Caco-2 (cell line): ENCODE results near the gene FRA10AC1. TPM values are rescaled to one million over a fixed set of nuclear protein-coding genes. Genes with fewer than 3 reads are reported as not detected.

ENCODE experiments used
- BruUV-seq: library from RNA; stranded (reverse); fragments of 400-500 nt; replicated peaks from 2 replicates; lab custom pipeline; 2021; lab: Mats Ljungman, UMichigan
- CTCF ChIA-PET: fragments of 300-600 bp; sonication (Branson Sonifier 250); formaldehyde crosslinking; loops from one replicate; lab custom pipeline; 2022; ENCODE audit warnings: antibody characterized with exemption; lab: Charles Lee
- POLR2A ChIA-PET: fragments of 300-600 bp; sonication (Branson Sonifier 250); formaldehyde crosslinking; loops from one replicate; lab custom pipeline; 2022; ENCODE audit warnings: antibody characterized with exemption; lab: Charles Lee
- DNase-seq, 2 experiments: peaks; one replicate each; pipeline versions ENCODE4 v3.0.0 to v3.0.0-alpha.2; 2020 to 2022
- H3K27me3 ChIP-seq: replicated peaks from 2 replicates; pipeline ENCODE4 v1.6.0; 2011; ENCODE audit warnings: low read length; ENCODE audit not compliant: control insufficient read depth, insufficient read depth
- H3K36me3 ChIP-seq: 2 replicates; pipeline ENCODE4 v1.5.1; 2011; ENCODE audit warnings: low read length; ENCODE audit not compliant: control insufficient read depth, insufficient read depth
- H3K4me1 ChIP-seq: fragments of 250-450 bp; sonication (Bioruptor Pico); 2 replicates; pipeline ENCODE4 v1.5.1; 2020; ENCODE audit warnings: mild to moderate bottlenecking
- H3K4me3 ChIP-seq: 2 replicates; pipeline ENCODE4 v1.5.1; 2011; ENCODE audit warnings: low read depth, mild to moderate bottlenecking, control low read depth, low read length
- H3K9me3 ChIP-seq: fragments of 250-450 bp; sonication (Bioruptor Pico); 2 replicates; pipeline ENCODE4 v1.5.1; 2020; ENCODE audit warnings: mild to moderate bottlenecking, moderate library complexity
- H3K27ac Mint-ChIP-seq: one replicate; pipeline ENCODE4 v1.8.0; 2022; ENCODE audit warnings: mixed read lengths; ENCODE audit not compliant: unreplicated experiment
- H3K27me3 Mint-ChIP-seq: one replicate; pipeline ENCODE4 v1.8.0; 2022; ENCODE audit warnings: mixed read lengths; ENCODE audit not compliant: insufficient read depth, unreplicated experiment
- H3K36me3 Mint-ChIP-seq: one replicate; pipeline ENCODE4 v1.8.0; 2022; ENCODE audit warnings: mild to moderate bottlenecking, mixed read lengths; ENCODE audit not compliant: insufficient read depth, unreplicated experiment
- H3K4me1 Mint-ChIP-seq: one replicate; pipeline ENCODE4 v1.8.0; 2022; ENCODE audit warnings: low read depth, mixed read lengths; ENCODE audit not compliant: unreplicated experiment
- H3K4me3 Mint-ChIP-seq: one replicate; pipeline ENCODE4 v1.8.0; 2022; ENCODE audit warnings: mild to moderate bottlenecking, moderate library complexity, mixed read lengths; ENCODE audit not compliant: unreplicated experiment
- H3K9me3 Mint-ChIP-seq: one replicate; pipeline ENCODE4 v1.8.0; 2022; ENCODE audit warnings: mixed read lengths; ENCODE audit not compliant: unreplicated experiment
- CTCF ChIP-seq, 2 experiments: fragments of 200-600 bp in 1 of 2; IDR thresholded peaks; 1 replicate in 1 of 2; 2 replicates in 1 of 2; pipeline versions ENCODE4 v1.5.1 to v1.8.0; 2011 to 2022; ENCODE audit warnings: antibody characterized with exemption in 1 of 2, control low read depth in 1 of 2, inconsistent platforms in 1 of 2, low read depth in 1 of 2, low read length in 1 of 2, mild to moderate bottlenecking in 1 of 2, moderate library complexity in 1 of 2; ENCODE audit not compliant: insufficient read depth in 1 of 2, severe bottlenecking in 1 of 2, unreplicated experiment in 1 of 2
- intact Hi-C: fragments of 100-400 bp; cut with micrococcal nuclease; formaldehyde crosslinking; loops from one replicate; pipeline ENCODE4 v1.10.0; 2022; ENCODE audit not compliant: unreplicated experiment
- total RNA-seq: library from RNA; stranded (reverse); gene quantifications from 2 replicates; pipeline ENCODE4 v1.2.3, GENCODE V29; 2022

Gene FRA10AC1
- total RNA-seq, 1 experiment from 2014 or later, result 12.5 TPM

DNA sequence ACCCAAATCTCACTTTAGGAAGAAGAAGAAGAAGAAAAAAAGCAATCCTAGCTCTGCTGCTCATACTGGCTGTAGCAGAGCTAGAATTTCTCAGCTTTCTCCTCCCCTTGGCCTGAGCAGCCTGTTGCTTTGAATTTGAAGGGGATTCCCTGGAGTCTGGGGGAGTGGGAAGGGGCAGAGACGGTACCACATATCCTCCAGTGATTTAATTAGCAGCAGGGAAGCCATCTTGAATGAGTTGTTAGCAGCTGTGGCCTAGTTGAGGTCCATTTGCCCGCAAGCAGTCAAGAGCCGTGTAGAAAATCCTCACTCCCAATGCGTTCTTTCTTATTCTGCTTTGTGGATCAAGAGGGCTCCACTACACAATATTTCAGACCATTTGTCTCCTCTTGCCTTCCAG is 73.5 kb downstream of the FRA10AC1 start:
- no TSS peak for BruUV-seq
- Mint-ChIP-seq H3K4me1 (no peaks in the 10 kb centered on the region), H3K27me3 (no peaks in the 10 kb centered on the region), H3K36me3 (no peaks in the 10 kb centered on the region), H3K9me3 (no peaks in the 10 kb centered on the region), H3K27ac (no peak overlapping the region), H3K4me3 (no peak overlapping the region)
- H3K4me1 ChIP-seq, result no peaks in the 10 kb centered on the region
- H3K4me3 ChIP-seq, result no peak overlapping the region
- H3K27me3 ChIP-seq, result no peaks in the 10 kb centered on the region
- no peak for TF ChIP-seq CTCF (IDR thresholded peaks at IDR 0.05; ENCODE audit: insufficient read depth in 1 of 2, low read depth in 1 of 2, low read length in 1 of 2, severe bottlenecking in 1 of 2, unreplicated experiment in 1 of 2)
- CTCF ChIA-PET, result no interaction called here
- H3K9me3 ChIP-seq, result no peaks in the 10 kb centered on the region
- DNase-seq, result no peak
- intact Hi-C loops, result no loop called here
- POLR2A ChIA-PET, result no interaction called here
- no peaks in the 10 kb centered on the region for H3K36me3 ChIP-seq

DNA sequence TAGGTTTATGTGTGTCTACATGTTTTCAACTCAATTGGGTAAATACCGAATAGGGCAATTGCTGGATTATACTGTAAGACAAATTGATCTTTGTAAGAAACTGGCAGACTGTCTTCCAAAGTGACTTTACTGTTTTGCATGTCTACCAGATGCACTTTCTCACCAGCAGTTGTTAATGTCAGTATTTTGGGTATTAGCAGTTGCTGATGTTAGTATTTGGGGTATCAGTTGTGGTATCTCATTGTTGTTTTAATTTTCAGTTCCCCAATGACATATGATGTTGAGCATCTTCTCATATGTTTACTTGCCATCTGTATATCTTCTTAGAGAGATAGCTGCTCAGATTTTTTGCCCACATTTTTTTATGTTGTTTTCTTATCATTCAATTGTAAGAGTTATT is 79.5 kb downstream of the FRA10AC1 start:
- H3K9me3 ChIP-seq, result no peaks in the 10 kb centered on the region
- intact Hi-C loops, result no loop called here
- no TSS peak for BruUV-seq
- H3K4me3 ChIP-seq, result no peak overlapping the region
- H3K4me3 Mint-ChIP-seq, result no peak overlapping the region
- no peaks in the 10 kb centered on the region for H3K4me1 ChIP-seq
- TF ChIP-seq CTCF (IDR thresholded peaks at IDR 0.05; ENCODE audit: insufficient read depth in 1 of 2, low read depth in 1 of 2, low read length in 1 of 2, severe bottlenecking in 1 of 2, unreplicated experiment in 1 of 2), result no peak
- no peaks in the 10 kb centered on the region for H3K9me3 Mint-ChIP-seq
- ChIA-PET CTCF (interaction anchor here (0.7 kb wide), 1 partner anchor 24 kb away, joined by 6 read pairs; no protein-coding TSS in a partner anchor), POLR2A (interaction anchor here (0.6 kb wide), 1 partner anchor 17 kb away, joined by 7 read pairs; no protein-coding TSS in a partner anchor)
- no peaks in the 10 kb centered on the region for H3K27me3 ChIP-seq
- H3K4me1 Mint-ChIP-seq, result no peaks in the 10 kb centered on the region
- H3K36me3 Mint-ChIP-seq, result no peaks in the 10 kb centered on the region
- no peak for DNase-seq
- no peaks in the 10 kb centered on the region for H3K27me3 Mint-ChIP-seq
- no peaks in the 10 kb centered on the region for H3K36me3 ChIP-seq
- H3K27ac Mint-ChIP-seq, result no peak overlapping the region

GRCh38 chr10:93620925-93621324 is 81.5 kb downstream of the FRA10AC1 start:
- Mint-ChIP-seq H3K36me3 (no peaks in the 10 kb centered on the region), H3K4me1 (no peaks in the 10 kb centered on the region), H3K4me3 (no peak overlapping the region), H3K9me3 (no peaks in the 10 kb centered on the region), H3K27me3 (no peaks in the 10 kb centered on the region), H3K27ac (no peak overlapping the region)
- H3K9me3 ChIP-seq, result no peaks in the 10 kb centered on the region
- H3K4me1 ChIP-seq, result no peaks in the 10 kb centered on the region
- no TSS peak for BruUV-seq
- CTCF ChIA-PET, result no interaction called here
- H3K4me3 ChIP-seq, result no peak overlapping the region
- no peak for TF ChIP-seq CTCF (IDR thresholded peaks at IDR 0.05; ENCODE audit: insufficient read depth in 1 of 2, low read depth in 1 of 2, low read length in 1 of 2, severe bottlenecking in 1 of 2, unreplicated experiment in 1 of 2)
- DNase-seq, result no peak
- POLR2A ChIA-PET, result no interaction called here
- H3K27me3 ChIP-seq, result no peaks in the 10 kb centered on the region
- no peaks in the 10 kb centered on the region for H3K36me3 ChIP-seq
- intact Hi-C loops, result no loop called here

Other genes starting within 250 kb of the FRA10AC1 start
- gene MYOF, start 220.3 kb downstream of the FRA10AC1 start, total RNA-seq, result 148 and 176 TPM in 2 replicates
- 64.5 and 65.3 TPM in 2 replicates for gene CEP55, start 206.0 kb downstream of the FRA10AC1 start, total RNA-seq
- gene FFAR4, start 135.9 kb downstream of the FRA10AC1 start, total RNA-seq, result 2.5 and 2.7 TPM in 2 replicates
- 255 and 258 TPM in 2 replicates for gene RBP4, start 101.4 kb downstream of the FRA10AC1 start, total RNA-seq
- not detected in 2 replicates for gene PDE6C, start 90.1 kb downstream of the FRA10AC1 start, total RNA-seq
- gene LGI1, start 55.3 kb upstream of the FRA10AC1 start, total RNA-seq, result 0.48 and 1.1 TPM in 2 replicates
- gene SLC35G1, start 191.4 kb upstream of the FRA10AC1 start, total RNA-seq, result 10.6 and 11.0 TPM in 2 replicates